Left lung (tissue), 10 donors: ENCODE measurements around the gene MROH7. TPM values are rescaled to one million over a fixed set of nuclear protein-coding genes. Genes with fewer than 3 reads are reported as not detected.

Source experiments
- ATAC-seq: fragments of 200-7000 bp; cut with Tn5 transposase; one replicate; pipeline ENCODE4 v1.9.1; 2020; ENCODE audit warnings: moderate library complexity
- DNase-seq, 4 donors: peaks; one replicate each; pipeline ENCODE4 v3.0.0-alpha.2; 2013 to 2020
- H3K27ac ChIP-seq, 2 donors: fragments of 200-600 bp; sonication (generic) in 1 of 2; one replicate each; pipeline versions ENCODE4 v1.5.0 to v1.8.0; 2020 to 2021
- H3K27me3 ChIP-seq, 2 donors: fragments of 200-600 bp; sonication (generic) in 1 of 2; one replicate each; pipeline versions ENCODE4 v1.5.0 to v1.8.0; 2020 to 2021
- H3K36me3 ChIP-seq, 2 donors: fragments of 200-600 bp; sonication (generic) in 1 of 2; one replicate each; pipeline versions ENCODE4 v1.5.0 to v1.8.0; 2020 to 2021
- H3K4me1 ChIP-seq, 2 donors: fragments of 200-600 bp; one replicate each; pipeline ENCODE4 v1.8.0; 2021
- H3K4me3 ChIP-seq, 2 donors: fragments of 200-600 bp; sonication (generic) in 1 of 2; one replicate each; pipeline versions ENCODE4 v1.5.0 to v1.8.0; 2020 to 2021; ENCODE audit warnings: mild to moderate bottlenecking in 1 of 2
- H3K9me3 ChIP-seq, 2 donors: fragments of 200-600 bp; sonication (generic) in 1 of 2; one replicate each; pipeline versions ENCODE4 v1.5.0 to v1.8.0; 2020 to 2021
- CTCF ChIP-seq, 2 donors: fragments of 200-600 bp; sonication (generic) in 1 of 2; IDR thresholded peaks; one replicate each; pipeline versions ENCODE4 v1.5.0 to v1.8.0; 2021; ENCODE audit warnings: antibody characterized with exemption in 2 of 2
- intact Hi-C, 2 donors: fragments of 100-400 bp; cut with DNase I; formaldehyde crosslinking; loops; one replicate each; pipeline versions ENCODE4 v1.11.2 to v1.14.2; 2022
- polyA plus RNA-seq, 6 donors: library from polyadenylated mRNA; unstranded; fragments of 120-200 nt; gene quantifications; one replicate each; pipeline ENCODE4 v1.2.1, GENCODE V29; 2013; ENCODE audit not compliant: insufficient read length in 6 of 6
- total RNA-seq, 2 donors: library from RNA; stranded (reverse); fragmentation: NEBNext Ultra II Directional; extraction: Animal tissue kit (Norgen Biotek cat#: 25700); gene quantifications; one replicate each; pipeline ENCODE4 v1.2.1, GENCODE V29; 2021
- donor health status: DM: no; HTN: yes; CAD: no.
- donor health status: DM: no; HTN: no; CAD: no.

The MROH7 gene
- total and polyA plus RNA-seq, 8 donors, result 0.70 to 16.2 (median 12.8) TPM

- H3K36me3 ChIP-seq, result peaks cover 3 to 31% of the 10 kb centered on the region in 2 donors
- DNase-seq (no peak), ATAC-seq (peak; percentile 2)
- no peak for TF ChIP-seq CTCF (IDR thresholded peaks at IDR 0.05)
- H3K27ac ChIP-seq, result peak overlapping the region in 1 of 2 donors; percentile 80
- intact Hi-C loops, result no loop called here
- H3K9me3 ChIP-seq, result no peaks in the 10 kb centered on the region
- H3K4me3 ChIP-seq, result peak overlapping the region; percentile 85 to 93
- peaks cover 0 to 23% of the 10 kb centered on the region in 2 donors for H3K4me1 ChIP-seq
- no peaks in the 10 kb centered on the region for H3K27me3 ChIP-seq
These were observed 74.9 kb downstream of the MROH7 start for GRCh38 chr1:54716299-54717047.

- TF ChIP-seq CTCF (IDR thresholded peaks at IDR 0.05), result no peak
- Histone ChIP-seq H3K36me3 (peaks cover 3 to 82% of the 10 kb centered on the region in 2 donors), H3K27ac (no peak overlapping the region), H3K9me3 (no peaks in the 10 kb centered on the region), H3K4me3 (no peak overlapping the region), H3K27me3 (no peaks in the 10 kb centered on the region), H3K4me1 (peaks cover 0 to 8% of the 10 kb centered on the region in 2 donors)
- intact Hi-C loops, result no loop called here
- DNase-seq (no peak), ATAC-seq (no peak)
These were observed 80.1 kb downstream of the MROH7 start for GRCh38 chr1:54721719-54722118.

- TF ChIP-seq CTCF (IDR thresholded peaks at IDR 0.05), result no peak
- no peak overlapping the region for H3K27ac ChIP-seq
- no peaks in the 10 kb centered on the region for H3K9me3 ChIP-seq
- intact Hi-C loops, result no loop called here
- H3K27me3 ChIP-seq, result no peaks in the 10 kb centered on the region
- ATAC-seq, result no peak
- DNase-seq, result no peak
- H3K36me3 ChIP-seq, result peaks cover 3 to 90% of the 10 kb centered on the region in 2 donors
- H3K4me3 ChIP-seq, result no peak overlapping the region
- H3K4me1 ChIP-seq, result no peaks in the 10 kb centered on the region
These were observed 82.4 kb downstream of the MROH7 start for GRCh38 chr1:54723985-54724384.

GRCh38 chr1:54724771-54725170, 83.2 kb downstream of the MROH7 start:
- H3K27ac ChIP-seq, result no peak overlapping the region
- no peak for DNase-seq
- ATAC-seq, result no peak
- H3K4me1 ChIP-seq, result no peaks in the 10 kb centered on the region
- H3K9me3 ChIP-seq, result no peaks in the 10 kb centered on the region
- peaks cover 3 to 90% of the 10 kb centered on the region in 2 donors for H3K36me3 ChIP-seq
- TF ChIP-seq CTCF (IDR thresholded peaks at IDR 0.05), result no peak
- H3K4me3 ChIP-seq, result no peak overlapping the region
- H3K27me3 ChIP-seq, result no peaks in the 10 kb centered on the region
- intact Hi-C loops, result no loop called here

GRCh38 chr1:54728027-54728426, 86.4 kb downstream of the MROH7 start:
- intact Hi-C loops, result no loop called here
- Histone ChIP-seq H3K4me1 (no peaks in the 10 kb centered on the region), H3K9me3 (no peaks in the 10 kb centered on the region), H3K4me3 (no peak overlapping the region), H3K27ac (no peak overlapping the region), H3K27me3 (no peaks in the 10 kb centered on the region), H3K36me3 (peaks cover 0 to 99% of the 10 kb centered on the region in 2 donors)
- ATAC-seq (no peak), DNase-seq (no peak)
- TF ChIP-seq CTCF (IDR thresholded peaks at IDR 0.05), result no peak
